ENCODE data around the gene VMP1.

Gene VMP1

GRCh38 chr17:59719526-59719925, 12.1 kb downstream of the VMP1 start:
- no peak for TF ChIP-seq CTCF (IDR thresholded peaks at IDR 0.05; ENCODE audit: insufficient read depth, missing control alignments)
- DNase-seq (ENCODE audit: insufficient read length, low spot score) (no peak), FAIRE-seq (no peak)

- TF ChIP-seq CTCF (IDR thresholded peaks at IDR 0.05; ENCODE audit: insufficient read depth, missing control alignments), result no peak
- no peak for FAIRE-seq
- no peak for DNase-seq (ENCODE audit: insufficient read length, low spot score)
Measured at GRCh38 chr17:59722623-59723022, 15.2 kb downstream of the VMP1 start.

- FAIRE-seq, result no peak
Measured at GRCh38 chr17:59723041-59723440, 15.6 kb downstream of the VMP1 start.

GRCh38 chr17:59723607-59724006, 16.2 kb downstream of the VMP1 start:
- no peak for TF ChIP-seq CTCF (IDR thresholded peaks at IDR 0.05; ENCODE audit: insufficient read depth, missing control alignments)
- DNase-seq (ENCODE audit: insufficient read length, low spot score), result no peak
- FAIRE-seq, result no peak

More at GRCh38 chr17:59723041-59723440, 15.6 kb downstream of the VMP1 start:
- no peak for TF ChIP-seq CTCF (IDR thresholded peaks at IDR 0.05; ENCODE audit: insufficient read depth, missing control alignments)
- DNase-seq (ENCODE audit: insufficient read length, low spot score), result no peak

GRCh38 chr17:59725691-59726090, 18.2 kb downstream of the VMP1 start:
- TF ChIP-seq CTCF (IDR thresholded peaks at IDR 0.05; ENCODE audit: insufficient read depth, missing control alignments), result no peak
- DNase-seq (ENCODE audit: insufficient read length, low spot score) (no peak), FAIRE-seq (no peak)

- no peak for TF ChIP-seq CTCF (IDR thresholded peaks at IDR 0.05; ENCODE audit: insufficient read depth, missing control alignments)
- DNase-seq (ENCODE audit: insufficient read length, low spot score) (no peak), FAIRE-seq (no peak)
Measured at GRCh38 chr17:59727817-59728533, 20.5 kb downstream of the VMP1 start.

- FAIRE-seq, result no peak
- TF ChIP-seq CTCF (IDR thresholded peaks at IDR 0.05; ENCODE audit: insufficient read depth, missing control alignments), result no peak
- no peak for DNase-seq (ENCODE audit: insufficient read length, low spot score)
Measured at GRCh38 chr17:59730268-59730834, 22.9 kb downstream of the VMP1 start.

All from D721Med (cell line).